Loucy (cell line): ENCODE measurements around the gene GRIK2.

ENCODE experiments used
- H2AFZ ChIP-seq: fragments of 200-600 bp; sonication (generic); 2 replicates; pipeline ENCODE4 v1.6.0; 2016; ENCODE audit warnings: antibody characterized with exemption, mild to moderate bottlenecking, low read length, moderate library complexity
- H3F3A ChIP-seq: fragments of 200-600 bp; 2 replicates; pipeline ENCODE4 v1.6.0; 2016; ENCODE audit warnings: antibody characterized with exemption, low read depth, mild to moderate bottlenecking
- H3K27me3 ChIP-seq: fragments of 200-600 bp; sonication (generic); 2 replicates; pipeline ENCODE4 v1.6.1; 2014; ENCODE audit warnings: low read length, mild to moderate bottlenecking; ENCODE audit not compliant: insufficient read depth, poor library complexity, severe bottlenecking
- H3K36me3 ChIP-seq: fragments of 200-600 bp; sonication (generic); 2 replicates; pipeline ENCODE4 v1.6.1; 2016; ENCODE audit warnings: low read length; ENCODE audit not compliant: insufficient read depth
- H3K4me1 ChIP-seq: fragments of 200-600 bp; sonication (generic); 2 replicates; pipeline ENCODE4 v1.5.1; 2014; ENCODE audit warnings: low read length, mild to moderate bottlenecking; ENCODE audit not compliant: insufficient read depth, poor library complexity, severe bottlenecking
- H3K4me2 ChIP-seq: fragments of 200-600 bp; sonication (generic); 2 replicates; pipeline ENCODE4 v1.6.0; 2014; ENCODE audit warnings: antibody characterized with exemption, low read length, low read depth, mild to moderate bottlenecking; ENCODE audit not compliant: poor library complexity, severe bottlenecking
- H3K4me3 ChIP-seq: fragments of 200-600 bp; sonication (generic); 2 replicates; pipeline ENCODE4 v1.5.1; 2014; ENCODE audit warnings: low read length, mild to moderate bottlenecking, mixed read lengths; ENCODE audit not compliant: poor library complexity, severe bottlenecking
- H3K79me2 ChIP-seq: fragments of 200-600 bp; sonication (generic); 2 replicates; pipeline ENCODE4 v1.6.1; 2014; ENCODE audit warnings: low read length; ENCODE audit not compliant: insufficient read depth
- H3K9ac ChIP-seq: fragments of 200-600 bp; sonication (generic); 2 replicates; pipeline ENCODE4 v1.6.0; 2014; ENCODE audit warnings: mild to moderate bottlenecking, low read depth, low read length, moderate library complexity; ENCODE audit not compliant: poor library complexity, severe bottlenecking
- H3K9me2 ChIP-seq: fragments of 200-600 bp; sonication (generic); replicated peaks from 2 replicates; pipeline ENCODE4 v1.6.1; 2016; ENCODE audit warnings: low read depth, low read length, mixed read lengths
- H3K9me3 ChIP-seq: fragments of 200-600 bp; sonication (generic); 2 replicates; pipeline ENCODE4 v1.6.1; 2014; ENCODE audit warnings: mild to moderate bottlenecking, antibody characterized with exemption, low read length, low read depth; ENCODE audit not compliant: insufficient read depth
- H4K20me1 ChIP-seq: fragments of 200-600 bp; sonication (generic); 2 replicates; pipeline ENCODE4 v1.6.0; 2014; ENCODE audit warnings: antibody characterized with exemption, low read length, mild to moderate bottlenecking; ENCODE audit not compliant: insufficient read depth, poor library complexity, severe bottlenecking
- CTCF ChIP-seq: fragments of 200-600 bp; sonication (generic); conservative IDR thresholded peaks from 2 replicates; pipeline ENCODE4 v1.5.1; 2014; ENCODE audit warnings: mild to moderate bottlenecking, antibody characterized with exemption, low read length
- EZH2phosphoT487 ChIP-seq: fragments of 200-600 bp; IDR thresholded peaks from 2 replicates; pipeline ENCODE4 v1.6.1; 2018; ENCODE audit warnings: antibody characterized with exemption, mild to moderate bottlenecking, moderate library complexity, borderline replicate concordance

The GRIK2 gene

DNA sequence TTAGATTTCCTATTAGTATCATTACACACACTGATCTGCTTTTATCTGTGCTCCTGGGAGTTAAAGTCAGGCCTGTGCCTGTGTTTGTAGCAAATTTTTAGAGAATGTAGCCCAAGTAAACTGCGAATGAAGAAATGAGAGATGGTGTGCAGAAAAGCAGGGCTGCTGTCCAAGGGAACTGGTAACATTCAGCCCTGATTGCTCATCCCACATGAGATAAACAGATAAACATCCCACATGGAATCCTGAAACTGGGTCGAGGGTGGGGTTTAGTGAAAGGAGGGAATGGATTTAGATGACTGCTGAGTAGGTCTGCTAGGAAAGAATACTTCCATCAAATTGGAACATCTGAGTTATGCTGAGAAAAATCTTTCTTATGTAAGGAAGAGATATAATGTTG lies 69.1 kb downstream of the GRIK2 start:
- H3K4me2 ChIP-seq, result no peak overlapping the region
- no peaks in the 10 kb centered on the region for H3K4me1 ChIP-seq
- no peak overlapping the region for H3K4me3 ChIP-seq
- H3K36me3 ChIP-seq, result no peaks in the 10 kb centered on the region
- H3K9me2 ChIP-seq, result no peaks in the 10 kb centered on the region
- H3K9ac ChIP-seq, result no peak overlapping the region
- no peaks in the 10 kb centered on the region for H3K9me3 ChIP-seq
- no peak for TF ChIP-seq CTCF
- no peak for TF ChIP-seq EZH2phosphoT487
- H2AFZ ChIP-seq, result no peak overlapping the region
- no peaks in the 10 kb centered on the region for H3K27me3 ChIP-seq
- no peaks in the 10 kb centered on the region for H3F3A ChIP-seq
- no peaks in the 10 kb centered on the region for H3K79me2 ChIP-seq
- no peaks in the 10 kb centered on the region for H4K20me1 ChIP-seq

GRCh38 chr6:101465863-101466262 lies 72.4 kb downstream of the GRIK2 start:
- Histone ChIP-seq H3K4me3 (no peak overlapping the region), H3K9ac (no peak overlapping the region), H2AFZ (no peak overlapping the region), H3K79me2 (no peaks in the 10 kb centered on the region), H3K4me1 (no peaks in the 10 kb centered on the region), H3F3A (no peaks in the 10 kb centered on the region), H3K27me3 (no peaks in the 10 kb centered on the region), H3K9me2 (no peaks in the 10 kb centered on the region), H3K9me3 (no peaks in the 10 kb centered on the region), H4K20me1 (no peaks in the 10 kb centered on the region), H3K36me3 (no peaks in the 10 kb centered on the region), H3K4me2 (no peak overlapping the region)
- no peak for TF ChIP-seq EZH2phosphoT487
- no peak for TF ChIP-seq CTCF

- no peak overlapping the region for H3K4me2 ChIP-seq
- H3F3A ChIP-seq, result no peaks in the 10 kb centered on the region
- H3K4me1 ChIP-seq, result no peaks in the 10 kb centered on the region
- H2AFZ ChIP-seq, result no peak overlapping the region
- no peak overlapping the region for H3K9ac ChIP-seq
- no peaks in the 10 kb centered on the region for H3K27me3 ChIP-seq
- no peaks in the 10 kb centered on the region for H3K9me3 ChIP-seq
- no peak overlapping the region for H3K4me3 ChIP-seq
- no peaks in the 10 kb centered on the region for H4K20me1 ChIP-seq
- no peaks in the 10 kb centered on the region for H3K79me2 ChIP-seq
- TF ChIP-seq CTCF (no peak), EZH2phosphoT487 (no peak)
- no peaks in the 10 kb centered on the region for H3K36me3 ChIP-seq
- no peaks in the 10 kb centered on the region for H3K9me2 ChIP-seq
These were observed 83.9 kb downstream of the GRIK2 start for GRCh38 chr6:101477436-101477835.
